ENCODE data around the gene PROCA1.
A peak's percentile ranks its signal among the peaks of the same experiment; 100 is the strongest.
"Not testable (repeated sequence)": the region's sequence is repeated elsewhere in the genome, so short reads cannot be mapped to it uniquely, and the experiment has no call there.

Gene PROCA1

DNA sequence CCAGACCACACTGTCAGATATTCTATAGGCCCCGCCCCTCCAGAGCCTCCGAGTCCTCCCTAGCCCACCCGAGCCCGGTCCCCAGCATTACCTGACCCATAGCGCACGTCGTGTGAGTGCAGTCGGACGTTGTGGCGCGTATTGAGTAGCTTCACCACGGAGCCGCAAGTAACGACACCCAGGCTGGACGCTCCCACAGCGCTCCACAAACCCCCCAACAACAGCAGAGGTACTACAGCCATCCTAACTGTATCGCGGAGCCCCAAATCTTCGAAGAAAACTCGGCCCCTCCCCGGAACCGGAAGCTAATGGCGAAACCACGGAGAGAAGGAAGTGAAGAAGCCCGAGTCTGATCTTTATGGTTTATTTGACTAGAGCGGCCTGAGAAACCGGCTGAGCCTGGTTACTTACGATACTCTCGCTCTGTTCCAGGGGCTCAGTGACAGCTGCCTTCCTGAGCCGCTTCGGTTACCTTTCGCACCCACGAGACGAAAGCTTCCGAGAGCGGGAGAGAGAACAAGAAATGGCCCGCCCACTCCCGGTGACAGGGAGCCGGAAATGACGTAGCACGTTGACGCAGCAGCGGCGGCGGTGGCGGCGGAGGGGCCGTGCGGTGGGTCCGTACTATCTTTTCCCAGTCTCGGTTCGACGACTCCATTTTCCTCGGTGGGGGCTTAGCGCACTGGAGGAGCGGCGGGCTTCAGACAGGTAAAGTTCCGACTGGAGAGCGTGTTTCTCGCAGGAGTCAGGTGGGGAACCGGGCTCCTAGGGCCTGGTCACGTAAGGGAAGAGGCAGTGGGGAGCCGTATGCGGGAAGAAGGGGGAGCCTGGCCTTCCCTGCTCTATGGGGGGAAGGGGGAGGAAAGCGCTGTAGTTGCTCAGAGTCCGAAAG lies 49.8 kb downstream of the PROCA1 start, which contains the start of the genes SDF2 and SUPT6H:
Gene SDF2, minus strand, starts transcription at position 272 of the 892 bp plus-strand sequence. Its CDS starts 30 bp downstream, at position 242.
Gene SUPT6H, plus strand, starts transcription at position 571 of the 892 bp plus-strand sequence. CDS start 11,197 bp downstream, outside the sequence.
- H3K79me2 ChIP-seq (ENCODE audit: control insufficient read depth, low read length): peaks cover 80% of the 10 kb centered on the region
- peaks cover 22% of the 10 kb centered on the region for H3K4me1 ChIP-seq (ENCODE audit: control insufficient read depth, low read length)
- H3K4me3 ChIP-seq (ENCODE audit: low read length): peak within 1 kb of the TSS; percentile 84
- H3F3A ChIP-seq (ENCODE audit: control insufficient read depth, insufficient read depth): no peaks in the 10 kb centered on the region
- H3K9me3 ChIP-seq (ENCODE audit: control insufficient read depth, insufficient read depth, low read length): no peaks in the 10 kb centered on the region
- H3K4me2 ChIP-seq (ENCODE audit: low read length): peak within 1 kb of the TSS; percentile 70
- TF ChIP-seq, protein P1, sequence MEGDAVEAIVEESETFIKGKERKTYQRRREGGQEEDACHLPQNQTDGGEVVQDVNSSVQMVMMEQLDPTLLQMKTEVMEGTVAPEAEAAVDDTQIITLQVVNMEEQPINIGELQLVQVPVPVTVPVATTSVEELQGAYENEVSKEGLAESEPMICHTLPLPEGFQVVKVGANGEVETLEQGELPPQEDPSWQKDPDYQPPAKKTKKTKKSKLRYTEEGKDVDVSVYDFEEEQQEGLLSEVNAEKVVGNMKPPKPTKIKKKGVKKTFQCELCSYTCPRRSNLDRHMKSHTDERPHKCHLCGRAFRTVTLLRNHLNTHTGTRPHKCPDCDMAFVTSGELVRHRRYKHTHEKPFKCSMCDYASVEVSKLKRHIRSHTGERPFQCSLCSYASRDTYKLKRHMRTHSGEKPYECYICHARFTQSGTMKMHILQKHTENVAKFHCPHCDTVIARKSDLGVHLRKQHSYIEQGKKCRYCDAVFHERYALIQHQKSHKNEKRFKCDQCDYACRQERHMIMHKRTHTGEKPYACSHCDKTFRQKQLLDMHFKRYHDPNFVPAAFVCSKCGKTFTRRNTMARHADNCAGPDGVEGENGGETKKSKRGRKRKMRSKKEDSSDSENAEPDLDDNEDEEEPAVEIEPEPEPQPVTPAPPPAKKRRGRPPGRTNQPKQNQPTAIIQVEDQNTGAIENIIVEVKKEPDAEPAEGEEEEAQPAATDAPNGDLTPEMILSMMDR (IDR thresholded peaks at IDR 0.05; ENCODE audit: low read depth, low read length, poor library complexity, severe bottlenecking): peak; percentile 19
- no peak for TF ChIP-seq EZH2phosphoT487 (IDR thresholded peaks at IDR 0.05; ENCODE audit: borderline replicate concordance, low read length)
- no peaks in the 10 kb centered on the region for H3K27me3 ChIP-seq (ENCODE audit: control insufficient read depth, low read length)
- H4K20me1 ChIP-seq (ENCODE audit: control insufficient read depth, insufficient read depth, low read depth, low read length): no peaks in the 10 kb centered on the region
- no peaks in the 10 kb centered on the region for H3K9me2 ChIP-seq (replicated peaks; ENCODE audit: control insufficient read depth, low read length)
- peaks cover 46% of the 10 kb centered on the region for H3K36me3 ChIP-seq (ENCODE audit: control insufficient read depth, low read length)
- peak within 1 kb of the TSS; percentile 81 for H3K27ac ChIP-seq (ENCODE audit: low read depth, low read length)

DNA sequence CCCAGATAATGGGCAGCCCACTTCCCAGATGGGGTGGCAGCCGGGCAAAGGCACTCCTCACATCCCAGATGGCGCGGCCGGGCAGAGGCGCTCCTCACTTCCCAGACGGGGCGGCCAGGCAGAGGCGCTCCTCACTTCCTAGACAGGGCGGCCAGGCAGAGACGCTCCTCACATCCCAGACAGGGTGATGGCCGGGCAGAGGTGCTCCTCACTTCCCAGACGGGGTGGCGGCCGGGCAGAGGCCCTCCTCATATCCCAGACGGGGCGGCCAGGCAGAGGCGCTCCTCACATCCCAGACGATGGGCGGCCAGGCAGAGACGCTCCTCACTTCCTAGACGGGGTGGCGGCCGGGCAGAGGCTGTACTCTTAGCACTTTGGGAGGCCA lies 52.2 kb downstream of the PROCA1 start:
- not testable (repeated sequence) for H3K9me2 ChIP-seq (replicated peaks; ENCODE audit: control insufficient read depth, low read length); H3K4me2 ChIP-seq (ENCODE audit: low read length); H3K9me3 ChIP-seq (ENCODE audit: control insufficient read depth, insufficient read depth, low read length); H3K4me3 ChIP-seq (ENCODE audit: low read length); H3K27ac ChIP-seq (ENCODE audit: low read depth, low read length); H3K27me3 ChIP-seq (ENCODE audit: control insufficient read depth, low read length); H3F3A ChIP-seq (ENCODE audit: control insufficient read depth, insufficient read depth); H4K20me1 ChIP-seq (ENCODE audit: control insufficient read depth, insufficient read depth, low read depth, low read length)
- H3K79me2 ChIP-seq (ENCODE audit: control insufficient read depth, low read length): peaks cover 69% of the 10 kb centered on the region
- peaks cover 31% of the 10 kb centered on the region for H3K36me3 ChIP-seq (ENCODE audit: control insufficient read depth, low read length)
- H3K4me1 ChIP-seq (ENCODE audit: control insufficient read depth, low read length): peaks cover 19% of the 10 kb centered on the region

DNA sequence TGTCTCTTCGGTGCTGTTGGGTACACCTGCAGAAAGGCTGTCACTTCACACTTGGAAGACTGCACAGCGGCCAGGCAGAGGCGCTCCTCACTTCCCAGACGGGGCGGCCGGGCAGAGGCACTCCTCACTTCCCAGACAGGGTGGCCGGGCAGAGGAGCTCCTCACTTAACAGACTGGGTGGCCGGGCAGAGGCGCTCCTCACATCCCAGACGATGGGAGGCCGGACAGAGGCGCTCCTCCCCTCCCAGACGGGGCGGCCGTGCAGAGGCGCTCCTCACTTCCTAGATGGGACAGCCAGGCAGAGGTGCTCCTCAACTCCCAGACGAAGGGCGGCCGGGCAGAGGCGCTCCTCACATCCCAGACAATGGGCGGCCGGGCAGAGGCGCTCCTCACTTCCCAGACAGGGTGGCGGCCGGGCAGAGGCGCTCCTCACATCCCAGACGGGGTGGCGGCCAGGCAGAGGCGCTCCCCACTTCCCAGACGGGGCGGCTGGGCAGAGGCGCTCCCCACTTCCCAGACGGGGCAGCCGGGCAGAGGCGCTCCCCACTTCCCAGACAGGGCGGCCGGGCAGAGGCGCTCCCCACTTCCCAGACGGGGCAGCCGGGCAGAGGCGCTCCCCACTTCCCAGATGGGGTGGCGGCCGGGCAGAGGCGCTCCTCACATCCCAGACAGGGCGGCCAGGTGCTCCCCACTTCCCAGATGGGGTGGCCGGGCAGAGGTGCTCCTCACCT lies 52.8 kb downstream of the PROCA1 start:
- Histone ChIP-seq H3K79me2 (ENCODE audit: control insufficient read depth, low read length) (peaks cover 63% of the 10 kb centered on the region), H3K4me1 (ENCODE audit: control insufficient read depth, low read length) (peaks cover 19% of the 10 kb centered on the region), H3K36me3 (ENCODE audit: control insufficient read depth, low read length) (peaks cover 31% of the 10 kb centered on the region)
- not testable (repeated sequence) for H3K4me2 ChIP-seq (ENCODE audit: low read length); H3K27me3 ChIP-seq (ENCODE audit: control insufficient read depth, low read length); H3K9me3 ChIP-seq (ENCODE audit: control insufficient read depth, insufficient read depth, low read length); H3F3A ChIP-seq (ENCODE audit: control insufficient read depth, insufficient read depth); H4K20me1 ChIP-seq (ENCODE audit: control insufficient read depth, insufficient read depth, low read depth, low read length); H3K9me2 ChIP-seq (replicated peaks; ENCODE audit: control insufficient read depth, low read length); H3K27ac ChIP-seq (ENCODE audit: low read depth, low read length); H3K4me3 ChIP-seq (ENCODE audit: low read length)

DNA sequence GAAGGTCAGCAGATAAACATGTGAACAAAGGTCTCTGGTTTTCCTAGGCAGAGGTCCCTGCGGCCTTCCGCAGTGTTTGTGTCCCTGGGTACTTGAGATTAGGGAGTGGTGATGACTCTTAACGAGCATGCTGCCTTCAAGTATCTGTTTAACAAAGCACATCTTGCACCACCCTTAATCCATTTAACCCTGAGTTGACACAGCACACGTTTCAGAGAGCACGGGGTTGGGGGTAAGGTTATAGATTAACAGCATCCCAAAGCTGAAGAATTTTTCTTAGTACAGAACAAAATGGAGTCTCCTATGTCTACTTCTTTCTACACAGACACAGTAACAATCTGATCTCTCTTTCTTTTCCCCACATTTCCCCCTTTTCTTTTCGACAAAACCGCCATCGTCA lies 53.3 kb downstream of the PROCA1 start:
- H3F3A ChIP-seq (ENCODE audit: control insufficient read depth, insufficient read depth); H3K27me3 ChIP-seq (ENCODE audit: control insufficient read depth, low read length); H3K9me3 ChIP-seq (ENCODE audit: control insufficient read depth, insufficient read depth, low read length); H3K4me2 ChIP-seq (ENCODE audit: low read length); H3K27ac ChIP-seq (ENCODE audit: low read depth, low read length); H4K20me1 ChIP-seq (ENCODE audit: control insufficient read depth, insufficient read depth, low read depth, low read length); H3K9me2 ChIP-seq (replicated peaks; ENCODE audit: control insufficient read depth, low read length); H3K4me3 ChIP-seq (ENCODE audit: low read length): not testable (repeated sequence)
- peaks cover 16% of the 10 kb centered on the region for H3K4me1 ChIP-seq (ENCODE audit: control insufficient read depth, low read length)
- peaks cover 31% of the 10 kb centered on the region for H3K36me3 ChIP-seq (ENCODE audit: control insufficient read depth, low read length)
- peaks cover 57% of the 10 kb centered on the region for H3K79me2 ChIP-seq (ENCODE audit: control insufficient read depth, low read length)
